Panc1 (cell line): ENCODE measurements around the gene ANKRD65.

Experiments used
- CTCF ChIP-seq: fragments of 450-650 bp; IDR thresholded peaks from 2 replicates; pipeline ENCODE4 v1.5.1; 2017; ENCODE audit warnings: mild to moderate bottlenecking
- POLR2AphosphoS5 ChIP-seq: IDR thresholded peaks from 2 replicates; pipeline ENCODE4 v1.6.1; 2012; ENCODE audit warnings: mild to moderate bottlenecking, low read depth, low read length, moderate library complexity
- REST ChIP-seq, 2 experiments: IDR thresholded peaks; 2 replicates each; pipeline ENCODE4 v1.6.1; 2011 to 2012; ENCODE audit warnings: low read depth in 2 of 2, control low read depth in 1 of 2, low read length in 1 of 2, mild to moderate bottlenecking in 1 of 2, moderate library complexity in 1 of 2; ENCODE audit not compliant: insufficient read depth in 1 of 2
- TCF7L2 ChIP-seq: IDR thresholded peaks from 2 replicates; pipeline ENCODE4 v1.6.1; 2011; ENCODE audit warnings: mild to moderate bottlenecking, low read depth, low read length, inconsistent platforms

DNA sequence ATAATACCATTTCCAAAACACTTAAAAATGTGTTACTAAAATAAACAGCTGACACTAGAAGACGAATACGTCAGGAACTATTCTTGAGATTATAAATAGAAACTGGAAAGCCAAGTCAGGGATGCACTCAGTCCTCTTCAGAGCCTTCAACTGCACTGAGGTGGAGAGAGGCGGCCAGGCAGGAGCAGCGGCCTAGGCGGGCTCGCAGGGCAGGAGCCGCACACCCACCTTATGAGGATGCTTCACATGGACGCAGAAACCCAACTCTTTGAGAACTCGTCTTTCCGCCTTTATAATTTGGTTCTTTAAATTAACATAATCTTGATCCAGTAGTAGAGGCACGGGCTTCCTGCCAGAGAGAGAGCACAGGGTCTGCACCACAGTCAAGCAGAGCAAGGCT is 25.9 kb downstream of the ANKRD65 start:
- TF ChIP-seq CTCF (no peak), TCF7L2 (no peak), REST (IDR thresholded peaks at IDR 0.05; ENCODE audit: insufficient read depth in 1 of 2, low read depth in 2 of 2, low read length in 1 of 2) (no peak), POLR2AphosphoS5 (no peak)
